Calu3 (cell line): ENCODE results near the gene ZPLD1. TPM values are rescaled to one million over a fixed set of nuclear protein-coding genes. Genes with fewer than 3 reads are reported as not detected.

Source experiments
- BruUV-seq: library from RNA; stranded (reverse); fragments of 400-500 nt; replicated peaks from 2 replicates; lab custom pipeline; 2021; lab: Mats Ljungman, UMichigan
- CTCF ChIA-PET: fragments of 300-600 bp; sonication (Branson Sonifier 250); formaldehyde crosslinking; loops from one replicate; lab custom pipeline; 2022; ENCODE audit warnings: antibody characterized with exemption; lab: Charles Lee
- DNase-seq: peaks from one replicate; pipeline ENCODE4 v3.0.0; 2022
- H3K27ac Mint-ChIP-seq: one replicate; pipeline ENCODE4 v1.8.0; 2022; ENCODE audit warnings: mixed read lengths; ENCODE audit not compliant: unreplicated experiment
- H3K27me3 Mint-ChIP-seq: one replicate; pipeline ENCODE4 v1.8.0; 2022; ENCODE audit warnings: mixed read lengths; ENCODE audit not compliant: unreplicated experiment
- H3K36me3 Mint-ChIP-seq: one replicate; pipeline ENCODE4 v1.8.0; 2022; ENCODE audit warnings: mild to moderate bottlenecking, moderate library complexity, mixed read lengths; ENCODE audit not compliant: insufficient read depth, unreplicated experiment
- H3K4me1 Mint-ChIP-seq: one replicate; pipeline ENCODE4 v1.8.0; 2022; ENCODE audit warnings: mild to moderate bottlenecking, low read depth, mixed read lengths; ENCODE audit not compliant: unreplicated experiment
- H3K4me3 Mint-ChIP-seq: one replicate; pipeline ENCODE4 v1.8.0; 2022; ENCODE audit warnings: mild to moderate bottlenecking, low read depth, moderate library complexity, mixed read lengths; ENCODE audit not compliant: unreplicated experiment
- H3K9me3 Mint-ChIP-seq: one replicate; pipeline ENCODE4 v1.8.0; 2022; ENCODE audit warnings: low read depth, mixed read lengths; ENCODE audit not compliant: unreplicated experiment
- CTCF ChIP-seq: fragments of 200-600 bp; IDR thresholded peaks from one replicate; pipeline ENCODE4 v1.8.0; 2022; ENCODE audit warnings: antibody characterized with exemption; ENCODE audit not compliant: unreplicated experiment
- intact Hi-C: fragments of 100-400 bp; cut with micrococcal nuclease; formaldehyde crosslinking; loops from one replicate; pipeline ENCODE4 v1.10.0; 2022; ENCODE audit not compliant: unreplicated experiment
- total RNA-seq: library from RNA; stranded (reverse); gene quantifications from 2 replicates; pipeline ENCODE4 v1.2.3, GENCODE V29; 2022

The ZPLD1 gene
- total RNA-seq, 1 experiment from 2014 or later: 0.64 TPM

GRCh38 chr3:102441832-102442231, 7.0 kb downstream of the ZPLD1 start:
- Mint-ChIP-seq H3K4me3 (no peak overlapping the region), H3K27ac (no peak overlapping the region), H3K27me3 (no peaks in the 10 kb centered on the region), H3K36me3 (no peaks in the 10 kb centered on the region), H3K4me1 (no peaks in the 10 kb centered on the region), H3K9me3 (no peaks in the 10 kb centered on the region)
- DNase-seq: no peak
- TF ChIP-seq CTCF: no peak
- no TSS peak for BruUV-seq
- CTCF ChIA-PET: no interaction called here
- intact Hi-C loops: no loop called here

GRCh38 chr3:102443021-102443420, 8.2 kb downstream of the ZPLD1 start:
- TF ChIP-seq CTCF: no peak
- H3K27ac Mint-ChIP-seq: no peak overlapping the region
- BruUV-seq: no TSS peak
- intact Hi-C loops: no loop called here
- no peaks in the 10 kb centered on the region for H3K9me3 Mint-ChIP-seq
- H3K36me3 Mint-ChIP-seq: no peaks in the 10 kb centered on the region
- H3K4me3 Mint-ChIP-seq: no peak overlapping the region
- CTCF ChIA-PET: no interaction called here
- H3K27me3 Mint-ChIP-seq: no peaks in the 10 kb centered on the region
- no peak for DNase-seq
- no peaks in the 10 kb centered on the region for H3K4me1 Mint-ChIP-seq

- no peak overlapping the region for H3K27ac Mint-ChIP-seq
- H3K36me3 Mint-ChIP-seq: no peaks in the 10 kb centered on the region
- H3K4me1 Mint-ChIP-seq: peaks cover 4% of the 10 kb centered on the region
- CTCF ChIA-PET: no interaction called here
- BruUV-seq: no TSS peak
- TF ChIP-seq CTCF: no peak
- H3K27me3 Mint-ChIP-seq: no peaks in the 10 kb centered on the region
- DNase-seq: no peak
- no peaks in the 10 kb centered on the region for H3K9me3 Mint-ChIP-seq
- no peak overlapping the region for H3K4me3 Mint-ChIP-seq
- intact Hi-C loops: no loop called here
These were observed 9.3 kb downstream of the ZPLD1 start for GRCh38 chr3:102444101-102444500.

GRCh38 chr3:102447272-102447671, 12.5 kb downstream of the ZPLD1 start:
- H3K27me3 Mint-ChIP-seq: no peaks in the 10 kb centered on the region
- no peaks in the 10 kb centered on the region for H3K9me3 Mint-ChIP-seq
- no peak for TF ChIP-seq CTCF
- CTCF ChIA-PET: no interaction called here
- no TSS peak for BruUV-seq
- H3K27ac Mint-ChIP-seq: no peak overlapping the region
- intact Hi-C loops: no loop called here
- no peaks in the 10 kb centered on the region for H3K36me3 Mint-ChIP-seq
- H3K4me3 Mint-ChIP-seq: no peak overlapping the region
- H3K4me1 Mint-ChIP-seq: peaks cover 9% of the 10 kb centered on the region
- no peak for DNase-seq

- Mint-ChIP-seq H3K4me3 (no peak overlapping the region), H3K4me1 (peaks cover 9% of the 10 kb centered on the region), H3K27ac (no peak overlapping the region), H3K27me3 (no peaks in the 10 kb centered on the region), H3K9me3 (no peaks in the 10 kb centered on the region), H3K36me3 (no peaks in the 10 kb centered on the region)
- BruUV-seq: no TSS peak
- intact Hi-C loops: no loop called here
- TF ChIP-seq CTCF: no peak
- no peak for DNase-seq
- CTCF ChIA-PET: no interaction called here
These were observed 14.5 kb downstream of the ZPLD1 start for GRCh38 chr3:102449341-102449740.
